ENCODE measurements around the gene ALG8. TPM values are rescaled to one million over a fixed set of nuclear protein-coding genes. Genes with fewer than 3 reads are reported as not detected.

ALG8 gene
- total and polyA plus RNA-seq, 8 donors: 10.8 to 29.0 (median 17.8) TPM

DNA sequence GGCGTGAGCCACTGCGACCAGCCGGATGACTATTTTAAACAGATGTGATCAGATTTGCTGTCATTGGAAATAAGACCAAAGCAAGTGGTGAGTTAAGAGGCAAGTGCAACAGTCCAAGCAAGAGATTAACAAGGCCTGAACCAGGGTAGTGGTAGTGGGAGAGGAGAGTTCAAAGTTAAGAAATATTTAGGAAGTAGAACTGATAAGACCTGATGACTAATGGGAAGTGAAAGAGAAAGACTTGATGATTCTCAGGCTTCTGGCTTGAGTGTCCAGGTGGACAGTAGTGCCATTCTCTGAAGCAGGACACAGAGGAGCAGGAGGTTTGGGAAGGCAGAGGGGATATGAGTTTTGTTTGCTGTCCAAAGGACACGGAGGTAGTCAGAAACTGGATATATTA, 67.0 kb downstream of the ALG8 start:
- no peak for ATAC-seq
- intact Hi-C loops (cut with DNase I): no loop called here
- no peak for TF ChIP-seq CTCF (IDR thresholded peaks at IDR 0.05)
- no peak for FAIRE-seq
- H3K4me3 ChIP-seq: no peak overlapping the region
- no peaks in the 10 kb centered on the region for H3K27me3 ChIP-seq
- 92 to 96% methylated on average over 4 of the region's 4 CpGs for WGBS, 2 donors
- no peak overlapping the region for H3K27ac ChIP-seq
- H3K4me1 ChIP-seq: peaks cover 0 to 17% (median 12%) of the 10 kb centered on the region in 3 donors
- DNase-seq: no peak
- peaks cover 0 to 25% (median 0%) of the 10 kb centered on the region in 3 donors for H3K36me3 ChIP-seq
- no peaks in the 10 kb centered on the region for H3K9me3 ChIP-seq

DNA sequence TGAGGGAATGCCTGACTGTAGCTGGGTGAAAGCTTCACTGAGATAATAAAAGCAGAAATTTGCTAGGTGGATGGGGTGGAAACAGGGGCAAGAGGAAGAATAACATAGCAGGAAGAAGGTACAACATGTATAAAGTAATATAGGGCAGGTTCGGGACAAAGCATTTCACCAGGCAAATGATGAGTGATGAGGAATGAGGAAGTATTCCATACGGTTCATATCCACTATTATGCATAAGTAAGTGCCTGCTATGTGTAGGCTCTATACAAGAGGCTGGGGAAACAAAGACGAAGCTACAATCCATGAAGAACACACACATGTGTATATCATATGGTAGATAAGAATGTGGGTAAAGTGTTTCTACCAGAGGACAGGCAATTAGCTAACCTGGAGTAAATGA, 67.7 kb downstream of the ALG8 start:
- Histone ChIP-seq H3K4me1 (peaks cover 0 to 9% (median 7%) of the 10 kb centered on the region in 3 donors), H3K36me3 (peaks cover 0 to 25% (median 0%) of the 10 kb centered on the region in 3 donors), H3K27ac (no peak overlapping the region), H3K27me3 (no peaks in the 10 kb centered on the region), H3K4me3 (no peak overlapping the region), H3K9me3 (no peaks in the 10 kb centered on the region)
- 73 to 81% methylated on average over 3 of the region's 3 CpGs for WGBS, 2 donors
- DNase-seq (no peak), FAIRE-seq (no peak), ATAC-seq (no peak)
- TF ChIP-seq CTCF (IDR thresholded peaks at IDR 0.05): no peak
- intact Hi-C loops (cut with DNase I): no loop called here

DNA sequence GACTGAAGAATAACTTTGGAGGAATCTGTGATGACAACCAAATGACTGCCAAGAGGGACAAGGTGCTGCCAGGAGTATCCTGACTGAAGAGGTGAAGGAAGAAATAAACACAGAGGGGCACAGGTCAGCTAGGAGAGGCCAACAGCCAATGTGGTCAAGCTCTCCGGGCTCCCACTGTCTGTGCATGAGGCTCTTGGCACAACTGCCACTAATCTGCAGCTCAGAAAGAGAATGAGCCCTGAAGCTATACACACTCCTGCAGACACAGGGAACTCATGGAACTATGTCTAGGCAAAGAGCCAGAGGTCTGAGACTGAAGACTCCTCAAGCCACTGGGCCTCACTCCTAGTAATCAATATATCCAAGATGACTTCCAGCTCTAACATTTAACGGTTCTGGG, 68.8 kb downstream of the ALG8 start:
- WGBS, 2 donors: 75 to 79% methylated on average over 2 of the region's 2 CpGs
- FAIRE-seq (no peak), DNase-seq (no peak), ATAC-seq (no peak)
- no peak overlapping the region for H3K4me3 ChIP-seq
- no peak for TF ChIP-seq CTCF (IDR thresholded peaks at IDR 0.05)
- H3K27me3 ChIP-seq: no peaks in the 10 kb centered on the region
- peaks cover 0 to 7% (median 6%) of the 10 kb centered on the region in 3 donors for H3K4me1 ChIP-seq
- peaks cover 0 to 25% (median 0%) of the 10 kb centered on the region in 3 donors for H3K36me3 ChIP-seq
- H3K27ac ChIP-seq: no peak overlapping the region
- H3K9me3 ChIP-seq: no peaks in the 10 kb centered on the region
- intact Hi-C loops (cut with DNase I): no loop called here

- Histone ChIP-seq H3K4me3 (no peak overlapping the region), H3K4me1 (no peaks in the 10 kb centered on the region), H3K27me3 (no peaks in the 10 kb centered on the region), H3K27ac (no peak overlapping the region), H3K9me3 (no peaks in the 10 kb centered on the region), H3K36me3 (peaks cover 0 to 25% (median 0%) of the 10 kb centered on the region in 3 donors)
- no peak for TF ChIP-seq CTCF (IDR thresholded peaks at IDR 0.05)
- DNase-seq (no peak), ATAC-seq (no peak), FAIRE-seq (no peak)
- intact Hi-C loops (cut with DNase I): no loop called here
- WGBS, 2 donors: 46 to 51% methylated on average over 2 of the region's 2 CpGs
Observed at GRCh38 chr11:78069465-78069864, 70.0 kb downstream of the ALG8 start.

DNA sequence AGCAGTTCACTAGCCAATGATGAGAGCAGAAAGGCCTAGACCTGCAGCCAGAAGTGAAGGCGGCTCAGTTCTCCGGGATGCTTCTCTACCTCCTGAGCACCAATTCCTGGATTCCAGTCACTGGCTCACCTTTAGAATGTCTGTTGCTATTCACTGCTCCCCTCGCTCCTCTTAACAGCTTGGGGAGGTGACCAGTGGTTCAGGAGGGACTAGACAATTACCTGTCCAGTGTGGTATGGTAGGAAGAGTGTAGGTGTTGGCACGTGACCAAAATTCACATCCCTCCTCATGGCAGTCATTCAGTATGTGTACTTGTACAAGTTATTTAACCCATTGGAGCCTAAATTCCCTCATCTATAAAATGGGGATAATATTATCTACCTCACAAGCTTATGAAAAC, 71.7 kb downstream of the ALG8 start:
- TF ChIP-seq CTCF (IDR thresholded peaks at IDR 0.05): no peak
- FAIRE-seq: no peak

More for the DNA sequence above, 71.7 kb downstream of the ALG8 start:
- Histone ChIP-seq H3K27ac (no peak overlapping the region), H3K27me3 (no peaks in the 10 kb centered on the region), H3K36me3 (peaks cover 0 to 25% (median 0%) of the 10 kb centered on the region in 3 donors), H3K9me3 (no peaks in the 10 kb centered on the region), H3K4me3 (no peak overlapping the region), H3K4me1 (no peaks in the 10 kb centered on the region)
- ATAC-seq (no peak), DNase-seq (no peak)
- intact Hi-C loops (cut with DNase I): no loop called here
- 88 to 91% methylated on average over 4 of the region's 4 CpGs for WGBS, 2 donors
